HG02973 (cell line): ENCODE measurements around the gene ROS1.

Source experiments
- ATAC-seq: cut with Tn5 transposase; IDR thresholded peaks from one replicate; pipeline ENCODE4 v1.9.1; 2021; ENCODE audit warnings: moderate library complexity; ENCODE audit not compliant: unreplicated experiment

The ROS1 gene

GRCh38 chr6:117441824-117442264 lies 16.1 kb upstream of the ROS1 start:
- no peak for ATAC-seq

DNA sequence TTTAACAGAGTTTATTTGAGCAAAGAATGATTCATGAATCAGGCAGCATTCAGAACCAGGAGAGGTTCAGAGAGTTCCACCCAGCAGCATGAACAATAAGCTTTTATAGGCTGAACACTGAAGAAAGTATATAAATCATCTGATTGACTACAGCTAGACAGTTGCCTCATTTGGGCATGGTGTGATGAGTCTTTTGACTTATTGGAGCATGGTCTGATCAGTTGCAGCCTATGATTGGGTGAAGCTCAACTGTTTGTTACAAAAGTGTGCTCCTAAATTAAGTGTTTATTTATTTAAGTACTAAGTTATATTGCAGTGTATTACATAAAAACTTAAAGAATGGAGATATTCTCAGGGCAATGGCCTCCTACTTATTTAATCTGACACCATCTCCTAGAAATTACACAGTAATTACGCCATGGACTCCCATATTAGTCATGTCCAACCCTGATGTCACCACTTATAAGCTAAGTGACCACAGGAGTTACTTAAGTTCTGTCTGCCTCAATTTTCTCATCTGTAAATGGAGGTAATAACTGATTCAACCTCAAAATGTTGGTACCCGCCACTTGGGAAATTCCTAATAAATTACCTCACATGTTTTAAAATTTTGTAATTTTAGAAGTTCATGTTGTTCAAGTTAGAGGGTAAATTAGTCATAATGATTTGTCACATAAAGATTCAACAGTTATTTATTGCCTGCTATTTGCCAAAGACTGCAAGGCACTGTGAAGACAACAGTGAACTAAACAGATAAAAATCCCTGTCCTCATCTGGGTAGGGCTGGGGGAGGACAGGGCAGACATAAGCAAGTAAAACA lies 15.2 kb upstream of the ROS1 start:
- ATAC-seq, result no peak

GRCh38 chr6:117432273-117432672 lies 6.5 kb upstream of the ROS1 start:
- ATAC-seq, result no peak

DNA sequence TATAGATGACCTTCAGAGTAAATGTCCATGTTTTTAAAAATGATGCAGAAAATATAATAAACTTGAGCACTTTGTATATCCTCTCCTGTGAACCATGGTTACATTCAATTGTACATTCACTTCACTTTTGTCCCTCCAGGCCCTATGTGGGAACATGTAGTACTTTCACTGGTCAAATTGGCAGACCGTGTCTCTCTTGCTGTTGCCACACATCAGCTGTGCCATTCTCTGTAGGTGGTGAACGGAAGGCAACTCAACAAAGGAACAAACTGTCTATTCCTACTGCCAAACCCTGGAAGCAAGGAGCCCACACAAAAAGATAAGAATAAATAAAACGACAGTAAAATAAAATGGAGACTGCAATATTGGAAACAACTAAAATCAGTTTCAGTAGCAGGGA lies 2.0 kb downstream of the ROS1 start:
- ATAC-seq, result no peak

- ATAC-seq, result no peak
These were observed 7.4 kb downstream of the ROS1 start for GRCh38 chr6:117418320-117418719.

- no peak for ATAC-seq
These were observed 7.9 kb downstream of the ROS1 start for GRCh38 chr6:117417851-117418250.

DNA sequence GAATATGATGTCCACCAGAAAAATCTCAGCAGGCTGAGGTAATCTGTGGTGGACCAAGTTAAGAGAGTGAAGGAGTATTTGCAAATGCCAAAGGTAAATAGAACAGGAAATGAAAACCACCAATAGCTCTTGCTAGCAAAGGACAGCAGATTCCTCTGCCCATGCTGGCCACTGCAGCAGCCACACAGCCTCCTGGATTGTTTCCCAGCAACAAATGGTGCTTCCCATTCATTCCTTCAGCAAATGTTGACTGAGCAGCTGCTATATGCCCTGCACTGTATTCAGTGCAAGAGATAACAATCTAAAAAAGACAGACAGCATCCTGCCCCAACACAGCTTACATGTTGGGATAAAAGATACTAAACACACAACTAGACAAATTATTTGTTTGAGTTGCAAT lies 11.0 kb downstream of the ROS1 start:
- no peak for ATAC-seq

DNA sequence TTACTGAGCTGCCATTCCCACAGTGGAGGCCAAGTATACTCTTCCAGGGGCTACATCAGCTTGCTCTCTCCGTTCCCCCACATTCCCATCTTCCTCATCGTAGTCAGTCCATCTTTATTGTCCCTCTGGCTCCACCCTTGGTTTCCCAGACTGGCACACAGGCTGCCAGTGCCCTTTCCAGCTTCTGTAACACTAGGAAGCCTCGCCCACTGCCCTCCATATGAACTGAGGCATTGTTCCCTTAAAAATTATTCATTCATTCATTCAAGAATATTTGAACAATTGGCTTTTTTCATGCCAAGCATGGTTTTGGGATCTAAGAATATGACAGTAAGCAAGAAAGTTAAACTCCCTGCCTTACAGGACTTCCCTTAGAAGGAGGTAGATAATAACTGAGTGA lies 14.3 kb downstream of the ROS1 start:
- ATAC-seq, result no peak

DNA sequence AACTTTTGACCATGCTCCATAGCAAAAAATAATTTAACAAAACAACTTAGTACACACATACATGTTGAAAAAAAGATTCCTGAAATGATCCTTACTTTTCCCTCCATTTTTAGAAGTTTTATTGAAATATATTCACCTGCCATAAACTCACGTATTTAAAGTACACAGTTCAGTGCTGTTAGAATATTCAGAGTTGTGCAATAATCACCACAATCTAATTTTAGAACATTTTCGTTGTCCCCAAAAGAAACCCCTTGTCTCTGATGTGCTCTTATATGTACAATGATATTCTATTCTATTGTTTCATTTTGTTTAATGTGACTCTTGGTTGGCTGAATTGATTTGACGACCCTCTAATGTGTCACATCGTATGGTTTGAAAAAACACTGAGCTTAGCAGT lies 15.9 kb downstream of the ROS1 start:
- no peak for ATAC-seq

- ATAC-seq, result no peak
These were observed 16.3 kb downstream of the ROS1 start for GRCh38 chr6:117409420-117409819.

DNA sequence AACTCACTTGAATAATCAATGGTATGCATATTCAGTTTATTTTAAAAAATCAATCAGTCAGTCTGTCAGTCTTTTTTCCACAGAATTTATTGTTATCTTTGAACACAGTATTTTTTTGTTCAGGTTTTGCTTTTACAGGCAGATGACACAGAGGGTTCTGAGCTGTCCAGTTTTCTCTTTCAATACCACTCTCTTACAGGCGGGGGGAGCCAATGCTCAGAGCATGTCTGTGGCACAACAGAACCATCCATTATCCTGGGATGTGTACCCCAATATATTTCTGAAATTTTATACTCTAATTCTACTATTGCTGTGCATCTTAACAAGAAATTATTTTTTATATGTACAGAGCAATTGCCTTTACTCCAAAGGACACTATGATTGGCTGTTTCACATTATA lies 21.2 kb downstream of the ROS1 start:
- no peak for ATAC-seq

DNA sequence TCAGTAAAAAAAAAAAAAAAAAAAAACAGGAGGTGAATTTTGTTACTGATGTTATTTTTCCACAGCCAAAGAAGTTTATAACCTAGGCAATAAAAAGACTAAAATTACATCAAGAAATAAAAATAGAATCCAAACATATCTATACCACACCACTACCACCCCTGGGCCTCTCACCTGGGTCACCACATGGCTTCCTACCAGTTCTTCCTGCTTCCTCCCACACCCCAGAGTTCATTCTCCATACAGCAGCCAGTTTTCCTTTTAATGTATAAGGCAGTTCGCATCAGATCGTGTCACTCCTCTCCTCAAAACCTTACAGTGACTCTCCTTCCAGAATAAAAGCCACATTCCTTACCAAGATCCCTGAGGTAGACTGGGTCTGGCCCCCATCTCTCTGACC lies 23.9 kb downstream of the ROS1 start:
- no peak for ATAC-seq

- ATAC-seq, result no peak
These were observed 25.8 kb downstream of the ROS1 start for GRCh38 chr6:117399924-117400323.

DNA sequence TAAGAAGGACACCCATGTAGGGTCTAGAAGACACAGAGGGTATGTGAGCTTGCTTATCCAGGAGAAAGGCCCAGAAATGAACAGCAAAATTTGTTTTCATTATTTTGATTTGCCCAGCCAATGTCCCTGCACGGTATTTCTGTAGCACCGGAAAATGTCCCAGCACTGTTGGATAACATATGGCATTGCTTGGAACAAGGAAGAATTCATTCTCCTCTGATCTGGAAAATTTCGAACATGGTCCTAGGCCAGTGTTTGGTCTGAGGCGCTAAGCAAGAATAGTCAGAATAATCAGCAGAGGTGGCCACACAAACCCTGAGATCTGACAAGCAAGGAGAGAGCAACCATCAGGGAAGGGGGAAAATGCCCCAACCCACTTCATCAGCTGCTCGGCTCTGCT lies 26.6 kb downstream of the ROS1 start:
- ATAC-seq, result no peak

DNA sequence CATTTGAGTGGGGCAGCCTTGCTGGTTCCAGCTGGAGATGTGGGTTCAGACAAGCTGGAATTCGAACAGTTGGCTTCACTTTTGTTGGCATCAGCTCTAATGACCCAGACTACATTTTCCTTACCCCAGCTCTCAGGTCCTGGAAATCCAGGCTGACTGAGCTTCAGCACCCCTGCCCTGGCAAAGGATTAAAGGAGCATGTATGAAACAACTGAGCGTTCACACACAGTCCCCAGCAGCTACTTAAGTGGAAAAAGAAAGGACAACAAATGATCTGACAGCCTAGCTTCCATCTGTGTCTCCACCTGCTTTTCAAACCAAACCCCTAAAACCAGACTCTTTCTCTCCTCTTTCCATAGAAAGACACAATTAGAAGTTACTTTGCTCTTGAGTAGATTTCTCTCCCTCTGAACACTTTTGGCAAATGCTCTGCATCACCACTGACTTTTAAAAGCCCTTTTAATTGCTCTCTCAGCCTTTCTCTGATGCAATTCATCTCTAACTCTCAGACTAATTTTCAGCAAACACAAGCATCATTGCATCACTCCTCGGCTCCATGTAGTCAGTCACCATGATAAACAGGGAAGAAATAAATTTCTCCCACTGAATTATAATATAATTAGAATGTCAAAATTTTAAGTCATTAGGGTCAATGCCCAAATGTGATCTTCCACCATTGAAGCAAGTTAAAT lies 28.1 kb downstream of the ROS1 start:
- ATAC-seq, result no peak

GRCh38 chr6:117396228-117396627 lies 29.5 kb downstream of the ROS1 start:
- ATAC-seq, result no peak

GRCh38 chr6:117395164-117395563 lies 30.6 kb downstream of the ROS1 start:
- no peak for ATAC-seq

DNA sequence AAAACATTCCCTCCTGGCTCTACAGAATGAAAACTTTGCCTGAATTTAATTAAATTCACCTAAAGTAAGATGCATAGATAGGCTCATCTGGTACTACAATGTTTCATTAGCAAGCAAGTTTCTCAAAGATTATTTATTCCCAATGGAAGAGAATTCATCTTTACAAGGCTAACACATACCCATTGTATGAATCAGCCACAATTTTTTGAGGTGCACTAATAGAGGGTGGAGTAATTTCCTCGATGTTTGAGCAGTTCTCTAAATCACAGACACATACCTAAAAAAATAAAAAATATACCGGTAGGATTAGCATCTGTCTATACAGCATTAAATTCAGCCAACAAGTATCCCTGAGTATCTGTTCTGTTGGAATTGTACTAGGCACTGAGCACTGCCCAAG lies 32.7 kb downstream of the ROS1 start:
- ATAC-seq, result no peak

DNA sequence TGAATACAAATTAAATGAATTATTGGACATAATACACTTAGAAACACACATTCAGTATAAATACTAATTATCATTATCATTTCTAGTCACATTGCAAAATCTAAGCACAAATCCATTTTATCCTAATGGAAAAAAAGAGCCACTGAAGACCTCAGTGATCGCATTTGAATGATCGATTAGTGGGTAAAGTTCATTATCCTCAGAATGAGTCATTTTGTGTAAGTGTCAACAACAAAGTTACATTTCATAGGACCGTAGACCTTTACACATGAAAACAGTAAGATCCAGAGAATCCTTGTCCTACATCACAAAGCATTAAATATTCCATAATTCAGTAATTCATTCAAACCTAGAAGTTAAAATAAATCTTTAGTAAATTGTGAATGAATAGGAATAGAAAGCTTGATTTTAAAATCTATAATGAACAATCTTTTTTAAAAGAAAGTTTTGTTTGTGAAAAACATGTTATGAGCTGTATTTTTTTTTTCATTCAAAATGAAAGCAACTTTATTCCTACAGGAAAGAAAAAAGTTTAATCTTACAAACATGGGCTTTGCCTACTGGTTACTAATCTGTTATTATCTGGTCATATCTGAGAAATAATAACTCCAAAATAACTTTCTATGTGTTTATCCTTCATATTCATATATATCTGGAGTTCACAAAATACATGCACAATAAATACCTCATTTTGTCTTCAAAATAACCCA lies 33.7 kb downstream of the ROS1 start:
- no peak for ATAC-seq

- ATAC-seq, result no peak
These were observed 36.3 kb downstream of the ROS1 start for GRCh38 chr6:117389227-117390057.

- no peak for ATAC-seq
These were observed 38.2 kb downstream of the ROS1 start for GRCh38 chr6:117387454-117387974.
